HG02571 (cell line): ENCODE data around the gene TTLL10.
"Not testable (repeated sequence)": the region's sequence is repeated elsewhere in the genome, so short reads cannot be mapped to it uniquely, and the experiment has no call there.

Experiments used
- ATAC-seq: cut with Tn5 transposase; IDR thresholded peaks from one replicate; pipeline ENCODE4 v1.9.1; 2021; ENCODE audit warnings: mild to moderate bottlenecking, moderate library complexity; ENCODE audit not compliant: unreplicated experiment

Gene TTLL10

DNA sequence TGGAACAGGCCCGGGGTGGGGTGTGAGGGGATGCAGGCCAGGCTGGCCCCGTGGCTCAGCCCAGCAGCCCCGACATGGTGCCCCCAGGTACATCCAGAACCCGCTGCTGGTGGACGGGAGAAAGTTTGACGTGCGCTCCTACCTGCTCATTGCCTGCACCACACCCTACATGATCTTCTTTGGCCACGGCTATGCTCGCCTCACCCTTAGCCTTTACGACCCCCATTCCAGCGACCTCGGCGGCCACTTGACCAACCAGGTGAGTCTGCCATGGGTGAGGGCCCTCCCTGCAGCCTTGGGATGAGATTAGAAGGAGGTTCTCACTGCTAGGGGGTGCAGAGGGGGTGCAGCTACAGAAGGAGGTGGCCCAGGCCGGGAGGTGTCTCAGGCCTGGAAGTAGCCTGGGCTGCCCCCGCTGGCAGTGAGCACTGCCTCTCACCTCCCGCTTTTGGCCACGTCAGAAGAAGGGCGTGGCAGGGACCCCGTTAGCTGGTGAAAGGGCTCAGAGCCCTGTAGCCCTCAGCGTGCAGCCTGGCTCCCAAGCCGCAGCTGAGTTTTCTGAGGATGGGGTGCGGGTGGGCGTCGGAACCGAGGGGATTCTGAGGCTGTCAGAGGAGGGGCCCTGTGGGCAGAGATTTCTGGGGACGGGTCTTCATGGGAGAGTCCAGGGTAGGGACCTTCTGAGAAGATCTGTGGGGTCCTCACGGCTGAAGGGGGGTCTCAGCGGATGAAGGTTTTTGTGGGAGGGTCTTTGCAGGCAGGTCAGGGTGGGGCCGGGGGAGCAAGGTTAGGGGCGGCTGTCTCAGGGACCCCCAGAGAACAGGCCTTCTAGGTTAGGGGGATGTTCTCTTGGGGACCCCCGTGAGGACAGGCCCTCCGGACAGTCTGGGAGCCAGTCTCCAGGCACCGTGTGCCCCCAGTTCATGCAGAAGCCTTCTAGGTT is 10.4 kb downstream of the TTLL10 start:
- ATAC-seq: no peak

DNA sequence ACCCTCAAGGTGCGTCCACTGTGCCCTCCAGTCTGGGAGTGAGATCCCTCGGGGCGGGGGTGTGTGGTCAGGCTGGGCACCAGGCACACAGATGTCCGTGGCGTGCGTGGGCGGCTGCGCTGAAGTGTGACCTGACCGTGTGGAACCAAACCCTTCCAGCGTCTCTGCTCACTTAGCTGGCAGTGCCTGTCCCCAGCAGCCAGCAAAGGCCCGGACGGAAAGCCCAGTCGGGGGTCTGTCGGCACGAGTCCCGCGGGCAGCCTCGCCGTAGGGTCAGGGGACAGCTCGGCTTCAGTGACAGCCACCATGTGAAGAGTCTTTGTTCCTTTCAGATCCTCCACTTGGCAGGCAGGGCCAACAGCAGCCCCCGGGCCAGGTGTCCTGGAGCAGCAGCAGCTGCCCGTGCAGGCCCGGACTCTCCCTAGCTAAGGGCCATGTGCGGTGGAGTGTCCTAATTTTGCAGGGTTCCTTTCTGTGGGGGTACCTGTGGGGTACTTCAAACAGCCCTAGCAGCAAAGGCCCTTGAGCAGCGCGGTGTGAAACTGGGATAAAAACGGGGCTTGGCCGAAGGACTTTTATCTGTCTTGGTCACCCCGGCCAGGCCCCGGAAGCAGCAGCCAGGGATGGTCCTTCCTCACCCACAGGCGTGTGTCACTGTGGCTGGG is 11.6 kb downstream of the TTLL10 start:
- no peak for ATAC-seq

DNA sequence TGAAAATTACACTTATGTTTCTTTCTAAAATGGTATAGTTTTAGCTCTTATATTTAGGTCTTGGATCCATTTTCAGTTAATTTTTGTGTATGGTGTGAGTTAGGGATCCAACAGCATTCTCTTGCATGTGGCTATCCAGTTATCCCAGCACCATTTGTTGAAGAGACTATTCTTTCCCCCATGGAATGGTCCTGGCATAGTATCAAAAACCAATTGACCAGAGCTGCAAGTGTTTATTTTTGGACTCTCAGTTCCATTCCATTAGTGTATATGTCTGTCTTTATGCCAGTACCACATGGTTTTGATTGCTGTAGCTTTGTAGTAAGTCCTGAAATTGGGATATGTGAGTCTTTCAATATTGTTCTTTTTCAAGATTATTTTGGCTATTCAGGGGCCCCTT is 14.3 kb downstream of the TTLL10 start:
- ATAC-seq: no peak

DNA sequence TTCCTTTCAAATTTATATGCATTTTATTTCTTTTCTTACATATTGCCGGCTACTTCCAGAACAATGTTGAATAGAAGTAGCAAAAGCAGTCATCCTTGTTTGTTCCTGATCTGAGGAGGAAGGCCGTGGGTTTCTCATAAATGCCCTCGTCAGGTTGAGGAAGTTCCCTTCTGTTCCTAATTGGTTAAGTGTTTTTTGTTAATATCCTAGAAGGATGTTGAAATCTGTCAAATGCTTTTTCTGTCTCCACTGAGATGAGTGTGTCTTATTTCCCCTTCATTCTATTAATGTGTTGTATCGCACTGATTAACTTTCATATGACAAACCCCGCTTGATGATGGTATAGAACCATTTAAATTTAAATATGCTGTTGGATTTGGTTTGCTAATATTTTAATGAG is 15.4 kb downstream of the TTLL10 start:
- ATAC-seq: no peak

DNA sequence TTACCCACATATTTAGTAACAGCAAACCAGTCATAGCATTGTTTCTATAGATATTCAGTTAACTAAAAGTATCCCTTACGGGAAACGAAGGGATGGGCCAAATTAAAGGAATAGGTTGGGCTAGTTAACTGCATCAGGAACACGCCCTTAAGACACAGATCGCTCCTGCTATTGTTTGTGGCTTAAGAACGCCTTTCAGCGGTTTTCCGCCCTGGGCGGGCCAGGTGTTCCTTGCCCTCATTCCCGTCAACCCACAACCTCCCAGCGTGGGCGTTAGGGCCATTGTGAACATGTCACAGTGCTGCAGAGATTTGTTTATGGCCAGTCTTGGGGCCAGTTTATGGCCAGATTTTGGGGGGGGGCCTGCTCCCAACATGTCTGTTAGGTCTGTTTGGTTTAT is 18.1 kb downstream of the TTLL10 start:
- no peak for ATAC-seq

DNA sequence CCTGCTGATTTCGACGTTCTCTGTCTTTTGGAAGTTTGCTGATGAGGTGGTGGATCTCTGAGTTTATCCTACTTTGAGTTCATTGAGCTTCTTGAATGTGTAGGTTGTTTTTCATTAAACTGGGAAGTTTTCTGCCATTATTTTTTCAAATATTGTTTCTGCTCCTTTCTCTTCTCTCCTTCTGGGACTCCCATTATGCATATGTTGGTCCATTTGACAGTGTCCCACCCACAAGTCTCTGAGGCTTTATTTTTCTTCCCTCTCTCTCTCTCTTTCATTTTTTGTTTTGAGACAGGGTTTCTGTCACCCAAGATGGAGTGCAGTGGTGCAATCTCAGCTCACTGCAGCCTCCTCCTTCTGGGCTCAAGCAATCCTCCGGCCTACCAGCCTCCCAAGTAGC is 21.0 kb downstream of the TTLL10 start:
- no peak for ATAC-seq

DNA sequence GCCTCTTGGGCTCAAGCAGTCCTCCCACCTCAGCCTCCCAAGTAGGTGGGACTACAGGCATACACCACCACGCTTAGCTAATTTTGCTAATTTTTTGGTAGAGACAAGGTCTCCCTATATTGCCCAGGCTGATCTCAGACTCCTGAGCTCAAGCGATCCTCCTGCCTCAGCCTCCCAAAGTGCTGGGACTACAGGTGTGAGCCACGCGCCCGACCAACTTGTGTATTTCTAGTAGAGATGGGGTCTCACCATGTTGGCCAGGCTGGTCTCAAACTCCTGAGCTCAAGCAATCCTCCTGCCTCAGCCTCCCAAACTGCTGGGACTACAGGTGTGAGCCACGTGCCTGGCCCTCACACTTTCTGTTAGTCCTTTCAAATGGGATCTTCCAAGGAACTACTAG is 22.0 kb downstream of the TTLL10 start:
- not testable (repeated sequence) for ATAC-seq

DNA sequence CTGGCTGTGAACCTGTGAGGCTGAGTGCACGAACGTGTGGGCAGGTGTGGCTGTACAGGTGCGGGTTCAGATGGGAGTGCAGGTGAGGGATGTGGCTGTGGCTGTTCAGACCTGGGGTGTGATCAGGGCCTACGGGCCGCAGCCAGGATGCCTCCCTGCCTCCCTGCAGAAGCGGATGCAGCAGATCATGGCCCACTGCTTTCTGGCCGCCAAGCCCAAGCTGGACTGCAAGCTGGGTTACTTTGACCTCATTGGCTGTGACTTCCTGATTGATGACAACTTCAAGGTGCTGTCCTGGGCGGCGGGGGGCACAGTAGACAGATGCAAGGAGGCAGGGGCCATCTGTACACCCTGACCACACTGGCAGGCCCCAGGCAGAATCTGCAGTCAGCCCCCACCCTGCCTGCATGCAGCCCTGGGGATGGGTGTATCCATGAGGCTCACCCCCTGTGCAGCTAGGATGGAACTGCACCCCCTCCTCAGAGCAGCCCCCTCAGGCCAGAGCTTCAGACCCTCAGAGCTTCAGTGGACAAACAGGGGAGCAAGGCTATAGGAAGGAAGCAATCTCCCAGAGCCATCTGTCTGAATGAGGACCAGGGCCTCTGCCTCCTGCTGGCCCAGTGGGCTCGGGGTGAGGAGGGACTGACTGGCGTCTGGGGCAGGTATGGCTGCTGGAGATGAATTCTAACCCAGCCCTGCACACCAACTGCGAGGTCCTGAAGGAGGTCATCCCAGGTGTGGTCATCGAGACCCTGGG is 22.9 kb downstream of the TTLL10 start:
- ATAC-seq: no peak

DNA sequence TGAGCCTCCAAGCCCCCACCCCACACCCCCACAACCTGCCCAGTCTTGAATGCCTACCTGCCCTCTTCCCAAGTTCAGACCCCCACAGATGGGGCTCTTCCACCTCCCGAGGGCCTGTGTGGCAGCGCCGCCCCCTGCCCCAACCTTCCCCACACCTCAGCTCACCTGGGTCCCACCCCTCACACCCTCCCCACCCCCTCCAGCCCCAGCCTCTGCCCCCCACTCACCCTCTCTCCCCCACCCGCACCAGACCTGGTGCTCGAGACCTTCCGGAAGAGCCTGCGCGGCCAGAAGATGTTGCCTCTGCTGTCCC is 23.5 kb downstream of the TTLL10 start:
- ATAC-seq: no peak

DNA sequence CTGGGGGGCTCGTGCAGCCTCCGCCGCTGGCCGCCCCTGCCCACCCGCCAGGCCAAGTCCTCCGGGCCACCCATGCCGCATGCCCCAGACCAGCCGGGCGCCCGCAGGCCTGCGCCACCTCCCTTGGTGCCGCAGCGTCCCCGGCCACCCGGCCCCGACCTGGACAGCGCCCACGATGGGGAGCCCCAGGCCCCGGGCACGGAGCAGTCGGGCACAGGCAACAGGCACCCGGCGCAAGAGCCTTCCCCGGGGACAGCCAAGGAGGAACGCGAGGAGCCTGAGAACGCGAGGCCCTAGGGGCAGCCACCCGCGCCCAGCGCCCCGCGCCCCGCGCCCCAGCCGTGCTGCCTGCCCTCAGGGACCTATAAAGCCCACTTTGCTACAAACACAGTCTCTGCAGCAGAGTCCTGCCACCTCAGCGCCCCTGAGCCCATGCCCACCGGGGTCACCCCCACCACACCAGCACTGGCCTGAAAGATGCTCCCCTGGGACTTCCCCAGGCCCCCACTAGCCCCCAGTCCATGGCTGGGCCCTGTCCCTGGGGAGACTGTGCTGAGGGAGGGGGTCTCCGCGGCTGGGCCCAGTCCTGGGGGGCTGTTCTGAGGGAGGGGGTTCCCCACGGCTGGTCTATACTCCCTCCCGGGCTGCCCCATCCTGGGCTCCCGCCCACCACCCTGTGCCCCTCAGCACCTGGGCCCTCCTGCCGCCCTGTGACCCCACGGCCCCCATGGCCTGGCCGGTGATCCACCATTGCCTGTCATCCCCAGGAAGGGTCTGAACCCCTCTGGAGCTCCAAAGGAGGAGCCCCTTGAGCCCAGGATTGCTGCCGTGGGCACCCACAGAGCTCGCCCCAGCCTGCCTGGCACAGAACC is 24.1 kb downstream of the TTLL10 start:
- ATAC-seq: no peak

DNA sequence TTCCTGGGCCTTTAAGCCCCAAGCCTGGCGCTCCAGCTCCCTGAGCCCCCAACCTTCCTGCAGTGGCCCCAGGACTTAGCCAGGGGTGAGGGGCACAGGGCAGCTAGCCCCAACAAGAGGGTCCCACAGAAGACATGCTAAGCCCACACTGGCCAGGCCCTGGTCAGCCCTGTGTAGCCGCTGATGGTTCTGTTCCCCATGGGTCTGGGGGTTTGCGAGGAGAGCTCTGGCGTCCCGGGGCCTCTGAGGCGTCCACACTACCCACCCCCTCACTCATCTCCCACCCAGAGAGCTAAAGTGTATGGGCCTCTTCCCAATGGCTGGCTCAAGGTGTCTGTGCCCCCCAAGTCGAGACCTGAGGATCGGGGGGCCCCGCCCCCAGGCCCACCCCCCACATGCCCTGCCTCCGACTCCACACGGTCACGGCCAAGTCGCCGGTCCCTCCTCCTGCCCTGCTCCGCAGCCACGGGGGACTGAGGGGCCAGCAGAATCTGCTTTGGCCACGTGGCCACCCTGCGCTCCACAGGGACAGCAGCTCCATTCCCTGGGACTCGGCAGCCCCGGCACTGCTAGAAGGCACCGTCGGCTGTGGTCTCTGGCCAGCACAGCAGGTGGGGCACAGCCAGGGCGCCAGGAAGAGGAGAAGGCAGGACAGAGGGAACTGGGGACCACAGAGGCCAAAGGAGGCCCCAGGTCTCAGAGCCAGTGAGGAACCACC is 24.9 kb downstream of the TTLL10 start:
- no peak for ATAC-seq

DNA sequence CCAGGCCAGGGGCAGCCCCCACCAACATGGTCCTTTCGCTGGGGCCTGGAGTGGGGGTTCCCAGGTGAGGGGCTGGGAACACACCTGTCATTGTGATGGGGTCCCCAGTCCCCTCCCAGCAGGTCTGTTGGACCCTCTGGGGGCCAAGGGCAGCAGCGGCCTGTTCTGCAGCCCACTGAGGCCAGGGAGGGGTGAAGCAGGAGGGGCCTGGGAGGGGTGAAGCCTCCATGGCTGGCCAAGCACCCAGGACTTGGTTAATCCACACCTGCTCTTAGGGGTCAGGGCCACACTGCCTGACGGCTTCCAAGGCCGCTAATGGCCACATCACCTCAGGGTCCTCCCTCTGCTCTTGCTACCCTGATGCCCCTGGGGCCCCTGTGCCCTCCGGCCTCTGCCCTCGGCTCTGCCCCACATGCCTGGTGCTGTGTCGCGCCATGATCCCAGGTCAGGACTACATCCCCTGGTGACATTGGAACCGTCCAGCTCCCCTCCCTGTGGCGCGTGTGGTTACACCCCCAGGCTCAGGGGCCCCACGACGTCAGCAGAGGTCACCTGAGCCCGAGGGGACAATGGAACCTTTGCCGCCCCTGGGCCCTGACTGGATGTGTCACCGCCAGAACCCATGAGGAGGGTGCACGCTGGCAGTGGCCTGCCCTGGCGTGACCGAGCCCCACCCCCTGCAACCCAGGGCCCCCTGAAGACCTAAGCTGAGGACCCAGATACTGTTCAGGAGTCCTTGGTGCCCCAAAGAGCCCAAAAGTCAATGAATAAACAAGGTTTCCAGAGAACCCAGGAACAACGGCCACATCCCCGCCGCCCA is 25.7 kb downstream of the TTLL10 start:
- no peak for ATAC-seq

DNA sequence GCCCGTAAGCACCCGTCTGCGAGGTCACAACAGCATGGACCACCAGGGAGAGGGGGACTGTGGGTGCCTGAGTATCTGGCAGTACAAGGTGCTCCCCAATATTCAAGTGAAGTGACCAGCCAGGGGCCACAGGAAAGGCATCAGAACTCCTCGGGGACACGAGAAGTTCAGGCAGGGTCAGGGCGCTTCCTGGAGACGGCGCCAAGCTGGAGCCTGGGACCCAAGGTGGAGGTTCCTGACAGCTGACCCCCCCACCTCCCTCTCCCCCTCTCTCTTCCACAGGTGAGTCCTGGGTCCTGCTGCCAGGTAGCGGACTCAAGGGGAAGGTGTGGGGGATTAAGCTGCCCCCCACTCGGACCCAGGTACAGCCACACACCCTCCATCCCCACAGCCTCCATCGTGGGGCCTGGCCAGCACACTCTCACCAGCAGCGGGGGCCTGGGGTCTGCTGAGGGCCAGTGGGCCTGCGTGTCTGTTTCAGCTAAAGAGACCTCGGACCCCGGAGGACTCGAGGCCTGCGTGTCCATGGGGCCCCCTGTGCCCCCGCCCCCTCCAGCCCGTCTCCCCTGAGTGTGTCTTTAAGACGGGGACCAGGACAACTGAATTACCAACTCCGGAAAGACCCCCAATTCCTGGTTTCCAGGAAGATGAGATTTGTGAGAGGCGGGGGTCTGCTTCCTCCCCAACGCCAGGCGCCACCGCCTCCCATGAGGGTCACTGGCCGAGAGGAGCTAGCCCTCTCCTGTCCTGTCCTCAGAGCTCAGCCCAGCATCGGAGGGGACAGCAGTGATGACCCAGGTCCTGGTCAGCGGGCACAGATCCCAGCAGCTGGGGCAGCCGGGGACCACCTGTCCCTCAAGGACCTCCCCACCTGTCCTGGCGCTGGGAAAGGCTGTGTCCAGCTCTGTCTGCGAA is 26.5 kb downstream of the TTLL10 start:
- no peak for ATAC-seq

DNA sequence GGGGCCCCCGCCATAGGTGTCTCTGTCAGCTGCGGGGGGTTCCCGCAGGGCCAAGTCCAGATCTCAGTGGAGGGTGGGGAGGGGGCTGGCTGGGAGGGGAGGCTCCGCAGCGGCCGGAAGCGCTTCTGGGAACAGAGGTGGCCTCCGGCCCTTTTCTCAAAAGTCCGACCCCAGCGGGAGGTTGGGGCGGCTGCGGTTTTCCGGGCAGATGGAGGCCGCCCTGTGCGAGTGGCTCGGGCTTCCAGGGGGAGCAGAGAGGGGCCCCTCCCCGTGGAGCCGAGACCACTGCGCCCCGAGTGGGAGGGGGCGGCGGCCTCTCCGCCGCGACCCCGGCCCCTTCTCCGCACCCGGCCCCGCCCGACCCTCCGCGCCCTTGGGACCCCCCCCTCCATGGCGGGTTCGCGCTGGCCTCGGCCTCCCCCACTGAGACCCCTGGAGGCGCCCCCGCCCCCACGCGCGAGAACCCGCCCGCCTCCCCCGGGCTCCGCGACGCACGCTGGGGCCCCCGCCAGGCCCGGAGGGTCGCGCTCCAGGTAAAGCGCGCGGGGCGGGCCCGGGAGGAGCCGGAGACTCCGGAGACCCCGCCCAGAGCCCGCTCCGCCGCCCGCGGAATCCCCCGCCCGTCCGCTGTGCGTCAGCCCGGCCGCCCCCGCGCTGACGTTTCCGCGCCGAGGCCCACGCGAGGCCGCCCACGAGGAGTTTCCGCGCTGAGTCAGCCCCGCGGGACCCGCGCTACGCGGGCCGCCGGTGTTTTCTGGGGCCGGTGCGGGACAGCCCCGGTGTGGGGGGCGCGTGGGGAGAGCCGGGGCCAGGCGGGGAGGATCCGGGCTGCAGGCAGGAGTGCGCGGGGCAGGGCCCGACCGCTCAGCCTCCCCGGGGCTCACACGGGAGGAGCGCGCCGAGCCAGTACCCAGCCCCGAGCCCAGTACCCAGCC is 27.5 kb downstream of the TTLL10 start:
- no peak for ATAC-seq

DNA sequence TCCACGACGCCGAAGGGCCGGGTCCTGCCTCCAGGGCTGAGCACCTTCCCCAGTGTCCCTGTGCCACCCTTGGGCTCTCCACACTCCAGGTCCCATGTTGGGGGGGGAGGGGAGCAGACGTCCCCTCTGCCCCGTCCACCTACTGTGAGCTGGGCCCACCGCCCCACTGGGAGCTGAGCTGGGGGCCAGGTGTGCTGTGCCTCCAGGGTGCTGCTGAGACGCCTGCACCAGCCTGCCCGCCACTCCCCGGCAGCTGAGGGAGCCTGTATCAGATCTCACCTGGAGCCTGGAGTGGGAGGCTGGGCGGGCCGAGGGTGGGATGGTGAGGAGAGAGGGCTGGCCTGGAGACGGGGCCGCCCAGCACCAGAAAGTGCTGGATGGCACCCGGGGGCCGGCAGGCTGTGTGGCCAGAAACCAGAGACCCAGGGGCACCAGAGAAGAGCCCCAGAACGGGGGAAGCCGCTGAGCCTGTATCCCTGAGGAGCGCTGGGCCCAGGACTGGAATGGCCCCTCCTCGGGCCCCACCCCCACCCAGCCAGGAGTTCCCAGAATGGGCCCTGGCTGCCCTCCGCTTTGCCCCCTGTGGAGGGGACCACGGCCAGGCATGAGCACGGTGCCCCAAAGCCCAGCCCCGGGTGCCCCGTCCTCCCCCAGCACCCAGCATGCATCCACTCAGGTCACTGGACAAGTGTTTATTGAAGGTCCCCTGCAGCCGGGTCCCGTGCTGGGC is 29.3 kb downstream of the TTLL10 start:
- ATAC-seq: no peak

DNA sequence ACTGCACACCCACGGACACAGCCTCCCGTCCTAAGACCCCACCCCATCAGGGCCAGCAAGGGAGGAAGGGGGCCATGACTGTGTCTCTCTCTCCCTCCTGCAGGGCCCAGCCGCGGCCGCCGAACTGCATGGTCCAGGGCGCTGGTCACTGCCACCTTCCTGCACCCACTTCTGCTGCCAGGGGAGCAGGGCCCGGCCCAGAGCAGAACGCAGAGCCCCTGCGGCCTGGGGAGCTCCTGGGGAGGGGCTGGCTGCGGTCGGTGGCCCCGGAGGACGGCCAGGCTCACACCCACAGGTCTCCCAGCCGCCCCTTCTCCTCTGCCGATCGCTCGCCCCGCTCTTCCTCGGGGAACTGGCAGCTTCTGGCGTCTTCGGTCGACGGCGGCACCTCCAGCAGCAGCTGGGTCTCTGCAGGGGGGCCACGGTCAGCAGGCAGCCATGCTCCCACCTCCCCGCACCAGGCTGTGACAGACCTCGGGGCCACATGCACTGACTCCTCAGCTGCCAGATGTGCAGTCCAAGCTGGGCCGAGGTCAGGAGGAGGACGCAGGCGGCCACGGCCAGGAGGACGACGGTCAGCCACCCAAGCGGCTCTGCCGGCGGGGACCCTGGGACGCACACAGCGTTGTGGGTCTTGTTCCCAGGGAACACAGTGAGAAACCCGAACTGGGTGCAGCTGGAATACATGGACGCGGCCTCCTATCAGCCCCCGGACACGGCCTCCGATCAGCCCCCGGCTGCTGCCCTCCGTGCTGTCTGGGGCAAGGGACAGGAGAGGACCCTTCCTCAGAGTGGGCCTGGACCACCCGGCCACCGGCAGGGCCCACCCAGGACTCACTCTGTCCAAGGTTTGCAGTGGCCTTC is 30.1 kb downstream of the TTLL10 start:
- no peak for ATAC-seq
